SK-N-SH (cell line): ENCODE data around the gene KRT14. TPM values are rescaled to one million over a fixed set of nuclear protein-coding genes. Genes with fewer than 3 reads are reported as not detected.

Experiments
- CTCF ChIA-PET: fragments of 300-600, 350-600 bp; formaldehyde crosslinking; extraction: SDS; loops from one replicate; lab custom pipeline; 2021; lab: Yijun Ruan, JAX
- POLR2A ChIA-PET: fragments of 350-600 bp; sonication (Branson Sonifier 250); formaldehyde crosslinking; extraction: SDS; loops from one replicate; lab custom pipeline; 2020; ENCODE audit warnings: antibody characterized with exemption, inconsistent platforms; lab: Yijun Ruan, JAX
- DNase-seq: peaks from one replicate; pipeline ENCODE4 v3.0.0; 2012
- H2AFZ ChIP-seq: fragments of 200-600 bp; sonication (generic); 2 replicates; pipeline ENCODE4 v1.8.1; 2016; ENCODE audit warnings: antibody characterized with exemption, mild to moderate bottlenecking, low read depth
- H3F3A ChIP-seq: fragments of 200-600 bp; sonication (generic); replicated peaks from 2 replicates; pipeline ENCODE3; 2016; ENCODE audit warnings: antibody characterized with exemption, mild to moderate bottlenecking; ENCODE audit not compliant: insufficient read depth
- H3K27ac ChIP-seq, 2 experiments: fragments of 200-500 bp in 1 of 2; fragments of 200-600 bp in 1 of 2; sonication (Bioruptor generic) in 1 of 2; sonication (generic), shearing (Covaris generic) in 1 of 2; 2 replicates each; pipeline versions ENCODE4 v1.5.1 to v1.6.1; 2014 to 2016; ENCODE audit warnings: low read depth in 2 of 2, inconsistent platforms in 1 of 2, low read length in 1 of 2, mild to moderate bottlenecking in 1 of 2, mixed read lengths in 1 of 2
- H3K27me3 ChIP-seq: fragments of 200-600 bp; sonication (generic), shearing (Covaris generic); 2 replicates; pipeline ENCODE4 v1.6.1; 2016; ENCODE audit warnings: mixed run types; ENCODE audit not compliant: insufficient read depth
- H3K36me3 ChIP-seq, 2 experiments: fragments of 200-500 bp in 1 of 2; fragments of 200-600 bp in 1 of 2; sonication (Bioruptor generic) in 1 of 2; sonication (generic) in 1 of 2; replicated peaks in 1 of 2; 2 replicates each; pipeline versions ENCODE3 to v1.5.1; 2014 to 2016; ENCODE audit warnings: low read length in 1 of 2, mild to moderate bottlenecking in 1 of 2; ENCODE audit not compliant: insufficient read depth in 2 of 2, control insufficient read depth in 1 of 2
- H3K4me1 ChIP-seq, 2 experiments: fragments of 200-500 bp in 1 of 2; fragments of 200-600 bp in 1 of 2; sonication (Bioruptor generic) in 1 of 2; sonication (generic), shearing (Covaris generic) in 1 of 2; 2 replicates each; pipeline versions ENCODE4 v1.5.1 to v1.6.1; 2014 to 2016; ENCODE audit warnings: low read depth in 1 of 2, low read length in 1 of 2, mixed run types in 1 of 2; ENCODE audit not compliant: insufficient read depth in 2 of 2, control insufficient read depth in 1 of 2
- H3K4me2 ChIP-seq: fragments of 200-600 bp; sonication (generic), shearing (Covaris generic); 2 replicates; pipeline ENCODE4 v1.6.1; 2017; ENCODE audit warnings: mixed run types
- H3K4me3 ChIP-seq, 2 experiments: fragments of 200-500 bp in 1 of 2; fragments of 200-600 bp in 1 of 2; sonication (Bioruptor generic) in 1 of 2; sonication (generic), shearing (Covaris generic) in 1 of 2; 2 replicates each; pipeline versions ENCODE4 v1.5.1 to v1.8.1; 2014 to 2016; ENCODE audit warnings: low read depth in 2 of 2, inconsistent platforms in 1 of 2, low read length in 1 of 2, mild to moderate bottlenecking in 1 of 2, mixed read lengths in 1 of 2, moderate library complexity in 1 of 2
- H3K79me2 ChIP-seq: fragments of 200-600 bp; sonication (generic); 2 replicates; pipeline ENCODE4 v1.8.1; 2017; ENCODE audit warnings: mild to moderate bottlenecking; ENCODE audit not compliant: insufficient read depth
- H3K9ac ChIP-seq: fragments of 200-600 bp; sonication (generic); 2 replicates; pipeline ENCODE4 v1.6.1; 2017; ENCODE audit warnings: mixed run types
- H3K9me2 ChIP-seq: fragments of 200-600 bp; sonication (generic); 2 replicates; pipeline ENCODE4 v1.6.1; 2017; ENCODE audit warnings: mixed run types
- H3K9me3 ChIP-seq: fragments of 200-600 bp; sonication (generic); 2 replicates; pipeline ENCODE4 v1.6.1; 2017; ENCODE audit warnings: mixed run types, mild to moderate bottlenecking, moderate library complexity
- H4K20me1 ChIP-seq: fragments of 200-600 bp; sonication (generic); 2 replicates; pipeline ENCODE4 v1.6.1; 2017; ENCODE audit warnings: mild to moderate bottlenecking, mixed run types; ENCODE audit not compliant: insufficient read depth
- CHD2 ChIP-seq: fragments of 150-350 bp; IDR thresholded peaks from 2 replicates; pipeline ENCODE4 v1.6.1; 2018; ENCODE audit warnings: low read length; ENCODE audit not compliant: partially characterized antibody
- CTCF ChIP-seq: fragments of 200-600 bp; sonication (generic); IDR thresholded peaks from 2 replicates; pipeline ENCODE4 v1.6.1; 2017; ENCODE audit warnings: antibody characterized with exemption, mild to moderate bottlenecking, moderate library complexity
- EP300 ChIP-seq, 2 experiments: IDR thresholded peaks; 2 replicates each; pipeline versions ENCODE4 v1.4.0 to v1.6.1; 2012; ENCODE audit warnings: borderline replicate concordance in 1 of 2, low read depth in 1 of 2, low read length in 1 of 2
- FOSL2 ChIP-seq: IDR thresholded peaks from 2 replicates; pipeline ENCODE4 v1.4.0; 2012; ENCODE audit warnings: low read depth, mild to moderate bottlenecking, moderate library complexity, borderline replicate concordance
- FOXJ3 ChIP-seq: sonication (generic); formaldehyde crosslinking; IDR thresholded peaks from 2 replicates; pipeline ENCODE4 v1.5.1; 2020; ENCODE audit warnings: mild to moderate bottlenecking, missing genetic modification reagents
- GABPA ChIP-seq: IDR thresholded peaks from 2 replicates; pipeline ENCODE4 v1.4.0; 2012; ENCODE audit warnings: low read depth, mild to moderate bottlenecking
- IRF3 ChIP-seq: fragments of 150-350 bp; IDR thresholded peaks from 2 replicates; pipeline ENCODE4 v1.6.1; 2016; ENCODE audit warnings: mild to moderate bottlenecking, low read depth, low read length
- MEF2A ChIP-seq: IDR thresholded peaks from 2 replicates; pipeline ENCODE4 v1.4.0; 2012; ENCODE audit warnings: low read depth, borderline replicate concordance
- NFIC ChIP-seq: IDR thresholded peaks from 2 replicates; pipeline ENCODE4 v1.4.0; 2012; ENCODE audit warnings: borderline replicate concordance
- RAD21 ChIP-seq: IDR thresholded peaks from 2 replicates; pipeline ENCODE4 v1.6.1; 2012; ENCODE audit warnings: mild to moderate bottlenecking, low read length
- RCOR1 ChIP-seq: fragments of 150-350 bp; IDR thresholded peaks from 2 replicates; pipeline ENCODE4 v1.6.1; 2017; ENCODE audit warnings: antibody characterized with exemption, low read length
- REST ChIP-seq: IDR thresholded peaks from 2 replicates; pipeline ENCODE4 v1.6.1; 2012; ENCODE audit warnings: mild to moderate bottlenecking, low read depth, low read length, moderate library complexity
- RFX5 ChIP-seq: IDR thresholded peaks from 2 replicates; pipeline ENCODE4 v1.6.1; 2012; ENCODE audit warnings: mild to moderate bottlenecking, improper control_type of control experiment, low read length
- RXRA ChIP-seq: IDR thresholded peaks from 2 replicates; pipeline ENCODE4 v1.4.0; 2012; ENCODE audit warnings: low read depth, mild to moderate bottlenecking, borderline replicate concordance
- SMC3 ChIP-seq: IDR thresholded peaks from 2 replicates; pipeline ENCODE4 v1.6.1; 2012; ENCODE audit warnings: low read depth, low read length, improper control_type of control experiment
- TCF12 ChIP-seq: IDR thresholded peaks from 2 replicates; pipeline ENCODE4 v1.4.0; 2012
- TEAD4 ChIP-seq: IDR thresholded peaks from 2 replicates; pipeline ENCODE4 v1.4.0; 2012; ENCODE audit warnings: mild to moderate bottlenecking, borderline replicate concordance; ENCODE audit not compliant: insufficient read depth
- USF2 ChIP-seq: fragments of 150-350 bp; IDR thresholded peaks from 2 replicates; pipeline ENCODE4 v1.6.1; 2017; ENCODE audit warnings: antibody characterized with exemption, low read length, low read depth, borderline replicate concordance
- YY1 ChIP-seq: IDR thresholded peaks from 2 replicates; pipeline ENCODE4 v1.4.0; 2012; ENCODE audit warnings: low read depth, mild to moderate bottlenecking
- ZBTB33 ChIP-seq: IDR thresholded peaks from 2 replicates; pipeline ENCODE4 v1.4.0; 2012; ENCODE audit warnings: low read depth, borderline replicate concordance
- polyA plus RNA-seq, 3 experiments: library from polyadenylated mRNA; depleted of rRNA; stranded (reverse); fragments of >200 nt; gene quantifications; 2 replicates each; pipeline ENCODE4 v1.2.3, GENCODE V29; 2012

Gene KRT14
- polyA plus RNA-seq, 1 of the 3 experiments (the other 2 are of a cell fraction): not detected

GRCh38 chr17:41565338-41565737 lies 21.4 kb downstream of the KRT14 start:
- H3K4me1 ChIP-seq: no peaks in the 10 kb centered on the region
- CTCF ChIA-PET: interaction anchor here (0.9 to 9.0 kb wide), 8 partner anchors 11 to 98 kb away, joined by 3 to 62 read pairs (median 4); no protein-coding TSS in a partner anchor
- H3K4me2 ChIP-seq: no peak overlapping the region
- no peak overlapping the region for H3K9ac ChIP-seq
- no peaks in the 10 kb centered on the region for H4K20me1 ChIP-seq
- no peak for DNase-seq
- H3K4me3 ChIP-seq: no peak overlapping the region
- H3K9me2 ChIP-seq: no peaks in the 10 kb centered on the region
- H3F3A ChIP-seq: no peaks in the 10 kb centered on the region
- no peak overlapping the region for H2AFZ ChIP-seq
- no peaks in the 10 kb centered on the region for H3K9me3 ChIP-seq
- H3K27me3 ChIP-seq: peaks cover 35% of the 10 kb centered on the region; the same call in 1 of the 2 replicates
- no peak overlapping the region for H3K27ac ChIP-seq
- H3K36me3 ChIP-seq: no peaks in the 10 kb centered on the region
- POLR2A ChIA-PET: no interaction called here
- no peak for TF ChIP-seq NFIC
- no peak for TF ChIP-seq ZBTB33
- no peak for TF ChIP-seq YY1
- no peak for TF ChIP-seq TCF12
- no peak for TF ChIP-seq GABPA
- TF ChIP-seq SMC3: no peak
- no peak for TF ChIP-seq MEF2A
- TF ChIP-seq EP300 (IDR thresholded peaks at IDR 0.05; ENCODE audit: borderline replicate concordance in 1 of 2, low read depth in 1 of 2, low read length in 1 of 2): no peak
- TF ChIP-seq FOXJ3 (CRISPR knock-in tag): no peak
- no peak for TF ChIP-seq FOSL2
- TF ChIP-seq CTCF: no peak
- no peak for TF ChIP-seq RCOR1
- no peak for TF ChIP-seq CHD2
- no peak for TF ChIP-seq USF2
- TF ChIP-seq RXRA: no peak
- no peak for TF ChIP-seq REST
- no peak for TF ChIP-seq RFX5
- no peak for TF ChIP-seq RAD21
- no peak for TF ChIP-seq TEAD4
- no peak for TF ChIP-seq IRF3
- no peaks in the 10 kb centered on the region for H3K79me2 ChIP-seq
